SH-SY5Y (cell line): Measurements from ENCODE around the gene ITGA3.

Experiments used
- GATA2 ChIP-seq: IDR thresholded peaks from 2 replicates; pipeline ENCODE4 v1.6.1; 2011; ENCODE audit warnings: mild to moderate bottlenecking, low read depth, low read length
- GATA3 ChIP-seq: IDR thresholded peaks from 2 replicates; pipeline ENCODE4 v1.6.1; 2011; ENCODE audit warnings: low read depth, mild to moderate bottlenecking, low read length, moderate library complexity

- TF ChIP-seq GATA2 = no peak
- no peak for TF ChIP-seq GATA3
Measured at GRCh38 chr17:50128441-50129352, 72.8 kb downstream of the ITGA3 start.
